NCI-H128 (cell line): ENCODE data around the gene ARGLU1.

ENCODE experiments used
- DNase-seq: peaks from one replicate; lab custom pipeline; 2025; ENCODE audit not compliant: unreplicated experiment; lab: John Stamatoyannopoulos, UW

Gene ARGLU1

DNA sequence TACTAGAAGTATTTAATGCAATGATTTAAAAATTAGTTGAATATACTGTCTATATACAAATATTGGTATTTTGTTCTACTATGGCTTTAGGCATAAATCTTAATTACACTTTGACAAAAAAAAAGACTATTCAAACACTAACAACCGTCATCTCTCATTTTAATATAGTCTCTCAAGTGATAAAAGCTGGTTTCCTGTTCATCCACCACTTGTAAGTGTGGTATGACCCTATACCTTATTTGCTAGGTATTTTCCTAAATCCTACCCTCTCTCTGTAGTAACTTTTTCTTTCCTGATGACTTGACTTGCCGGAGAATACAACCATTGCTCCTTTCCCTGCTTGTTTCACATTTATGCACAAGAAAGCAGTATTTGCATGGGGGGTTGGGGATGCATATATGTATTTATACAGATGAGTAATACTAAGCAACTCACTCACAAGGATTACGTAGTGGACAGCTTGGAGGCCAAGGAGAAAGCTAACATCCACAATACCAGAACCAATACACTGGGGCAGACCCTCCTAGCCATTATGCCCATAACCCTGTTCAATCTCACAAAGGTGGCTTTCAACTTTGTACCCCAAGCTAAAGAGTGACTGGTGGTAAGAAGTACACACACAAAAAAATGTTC, 19.8 kb downstream of the ARGLU1 start:
- DNase-seq: no peak

DNA sequence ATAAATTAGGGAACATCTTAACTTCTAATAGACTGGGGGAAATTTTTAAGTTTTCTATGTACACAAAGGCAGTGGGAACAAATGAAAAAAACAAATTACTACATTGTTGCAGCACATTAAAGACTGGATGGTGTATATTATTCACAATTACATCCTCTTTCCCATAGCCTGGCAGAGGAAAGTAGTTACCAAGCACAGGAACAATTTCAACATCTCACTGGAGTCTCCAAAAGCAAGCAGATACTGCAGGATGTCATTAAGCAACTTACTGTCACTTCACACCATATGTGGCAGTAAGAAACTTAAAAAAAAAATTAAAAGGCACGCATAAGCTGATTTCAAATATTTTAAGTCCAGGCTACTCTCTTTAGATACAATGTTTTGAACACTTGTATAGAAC, 26.1 kb downstream of the ARGLU1 start:
- no peak for DNase-seq

DNA sequence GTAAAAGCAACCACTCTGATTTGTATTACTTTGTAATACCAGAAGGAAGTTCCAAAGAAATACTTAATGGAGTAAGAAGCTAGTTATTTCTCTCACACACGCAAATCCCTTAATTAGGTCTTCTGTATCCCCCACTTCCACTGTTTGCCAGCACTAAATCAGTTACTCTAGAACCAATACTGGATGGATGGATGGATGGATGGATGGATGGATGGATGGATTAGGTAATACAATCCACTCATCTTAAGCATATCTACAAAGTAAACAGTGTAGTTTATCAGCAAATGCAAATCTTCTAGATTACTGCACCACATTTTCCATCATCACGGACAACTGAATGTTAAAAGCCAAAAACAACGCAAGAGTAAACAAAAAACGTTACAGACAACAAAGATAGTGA, 27.3 kb downstream of the ARGLU1 start:
- no peak for DNase-seq

DNA sequence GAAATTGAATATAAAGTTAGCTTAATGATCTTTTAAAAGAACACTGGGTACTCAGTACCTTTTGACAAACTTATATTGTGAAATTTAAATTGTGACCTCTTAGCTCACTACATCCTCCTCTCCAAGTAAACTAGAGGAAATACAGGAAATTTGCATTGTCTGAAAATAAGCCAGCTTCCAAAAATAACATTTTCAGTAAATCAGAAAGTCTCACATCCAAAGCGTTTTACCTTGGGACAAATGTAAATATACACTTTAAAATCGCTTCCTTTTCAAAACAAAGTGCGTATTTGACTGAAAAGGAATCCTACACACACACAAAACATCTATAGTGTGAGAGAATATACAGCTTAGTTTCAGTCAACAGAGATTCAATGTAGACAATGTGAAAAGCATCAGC, 30.4 kb downstream of the ARGLU1 start:
- DNase-seq: no peak

DNA sequence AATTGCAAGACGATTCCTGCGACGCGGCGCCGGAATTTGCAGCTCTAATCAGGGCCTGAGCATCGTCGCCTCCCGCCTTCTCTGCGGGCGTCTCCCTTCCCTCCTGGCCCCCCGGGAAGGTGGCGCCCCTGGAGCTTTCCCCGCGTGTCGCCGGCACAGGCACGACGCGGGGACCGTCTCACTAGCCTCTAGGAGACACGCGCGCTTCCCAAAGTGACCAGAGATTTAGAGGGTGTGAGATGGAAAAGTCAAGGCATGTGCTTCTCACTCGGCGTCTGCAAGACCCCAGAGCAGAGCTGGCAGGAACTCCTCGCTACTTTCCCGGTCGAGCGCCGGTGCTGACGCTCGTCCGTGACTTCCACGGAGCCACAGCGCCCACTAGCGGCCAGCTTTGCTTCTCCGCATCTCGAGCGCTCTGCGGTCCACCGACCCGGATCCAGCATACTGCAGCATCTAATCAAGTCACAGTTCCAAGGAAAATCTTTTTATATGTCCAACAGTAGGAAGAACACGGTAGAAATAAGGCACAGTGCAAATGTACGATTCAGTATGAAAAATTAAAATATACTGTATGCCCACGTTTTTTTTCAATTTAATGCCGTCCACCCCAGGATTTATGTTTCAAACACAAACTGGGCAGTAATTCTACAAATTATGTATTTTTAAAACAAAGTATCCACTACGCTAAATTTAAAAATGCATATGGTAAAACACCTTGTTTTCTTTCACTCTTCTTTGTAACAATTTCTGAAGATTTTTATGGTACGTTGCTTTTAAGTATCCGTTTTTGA, 31.5 kb downstream of the ARGLU1 start:
- DNase-seq: peak; percentile 83

DNA sequence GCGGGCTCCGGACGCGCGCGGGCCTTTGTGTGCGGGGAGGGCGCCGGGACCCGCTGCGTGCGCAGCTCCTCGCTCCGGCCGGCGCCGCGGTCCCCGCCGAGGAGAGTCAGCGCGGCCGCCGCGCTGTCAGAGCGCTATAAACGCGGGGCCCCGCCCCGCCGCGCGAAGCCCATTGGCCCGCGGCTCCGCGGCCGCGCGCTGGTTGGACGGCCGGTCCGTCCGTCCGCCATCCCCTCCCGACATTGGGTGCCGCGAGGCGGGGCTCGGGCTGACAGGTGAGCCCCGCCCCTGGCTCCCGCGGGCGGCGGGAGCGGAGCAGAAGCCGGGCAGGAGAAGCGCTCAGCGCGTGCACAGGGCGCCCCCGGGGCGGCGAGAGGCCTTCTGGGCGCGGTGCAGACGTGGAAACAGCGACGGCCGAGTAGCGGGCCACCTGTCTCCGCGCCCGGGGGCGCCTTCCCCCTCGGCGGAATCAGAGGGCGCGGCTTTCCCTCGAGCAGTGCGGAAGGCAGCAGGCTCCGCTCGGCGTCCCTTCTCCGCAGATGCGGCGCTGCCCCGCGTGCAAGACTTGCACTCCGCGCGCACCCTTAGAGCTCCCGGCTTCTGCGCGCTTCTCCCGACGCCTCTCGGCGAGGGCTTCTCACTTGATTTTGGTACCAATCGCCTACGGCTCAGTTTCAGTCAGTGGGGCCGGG, 32.2 kb downstream of the ARGLU1 start, which contains the start of gene EFNB2:
TSS of gene EFNB2 (minus strand) at position 111 of the 692 bp plus-strand sequence. CDS start 698 bp downstream, outside the sequence.
- DNase-seq: peak; percentile 92

DNA sequence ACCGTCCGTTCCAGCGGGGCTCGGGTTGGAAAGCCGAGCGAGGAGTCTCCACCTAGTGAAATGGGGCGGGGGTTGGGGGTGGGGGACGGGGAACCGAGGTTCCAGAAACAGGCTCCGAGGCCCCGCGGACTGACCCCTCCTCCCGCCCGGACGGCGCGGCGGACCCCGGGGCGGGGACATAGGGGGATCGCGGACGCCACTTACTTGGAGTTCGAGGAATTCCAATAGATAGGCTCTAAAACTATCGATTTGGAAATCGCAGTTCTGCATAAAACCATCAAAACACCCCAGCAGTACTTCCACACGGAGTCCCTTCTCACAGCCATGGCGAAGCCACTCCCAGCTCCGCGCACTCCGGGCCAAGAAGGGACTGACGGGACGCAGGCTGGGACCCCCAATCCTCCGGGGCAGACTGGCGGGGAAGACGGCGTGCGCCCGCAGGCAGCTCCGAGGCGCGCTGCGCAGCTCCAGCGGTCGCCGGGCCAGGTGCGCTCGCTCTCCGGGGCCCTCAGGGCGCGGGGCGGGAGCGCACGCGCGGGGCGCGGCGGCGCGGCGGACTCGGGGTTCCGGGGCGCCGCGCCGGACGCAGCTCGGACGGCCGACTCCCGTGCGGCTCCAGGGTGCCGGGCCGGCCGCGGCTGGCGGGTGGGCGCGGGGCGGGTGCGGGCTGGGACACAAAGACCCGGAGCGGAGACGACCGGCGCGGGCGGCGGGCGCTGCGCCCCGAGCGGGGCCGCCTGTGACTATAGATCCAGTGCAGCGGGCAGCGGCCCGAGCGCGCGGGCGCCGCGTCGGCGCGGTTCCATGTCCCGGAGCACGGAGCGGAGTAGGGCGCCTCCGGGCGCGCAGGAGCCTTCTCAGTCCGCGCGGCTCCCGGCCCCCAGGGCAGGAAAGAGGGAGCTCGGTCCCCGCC, 33.0 kb downstream of the ARGLU1 start:
- no peak for DNase-seq

DNA sequence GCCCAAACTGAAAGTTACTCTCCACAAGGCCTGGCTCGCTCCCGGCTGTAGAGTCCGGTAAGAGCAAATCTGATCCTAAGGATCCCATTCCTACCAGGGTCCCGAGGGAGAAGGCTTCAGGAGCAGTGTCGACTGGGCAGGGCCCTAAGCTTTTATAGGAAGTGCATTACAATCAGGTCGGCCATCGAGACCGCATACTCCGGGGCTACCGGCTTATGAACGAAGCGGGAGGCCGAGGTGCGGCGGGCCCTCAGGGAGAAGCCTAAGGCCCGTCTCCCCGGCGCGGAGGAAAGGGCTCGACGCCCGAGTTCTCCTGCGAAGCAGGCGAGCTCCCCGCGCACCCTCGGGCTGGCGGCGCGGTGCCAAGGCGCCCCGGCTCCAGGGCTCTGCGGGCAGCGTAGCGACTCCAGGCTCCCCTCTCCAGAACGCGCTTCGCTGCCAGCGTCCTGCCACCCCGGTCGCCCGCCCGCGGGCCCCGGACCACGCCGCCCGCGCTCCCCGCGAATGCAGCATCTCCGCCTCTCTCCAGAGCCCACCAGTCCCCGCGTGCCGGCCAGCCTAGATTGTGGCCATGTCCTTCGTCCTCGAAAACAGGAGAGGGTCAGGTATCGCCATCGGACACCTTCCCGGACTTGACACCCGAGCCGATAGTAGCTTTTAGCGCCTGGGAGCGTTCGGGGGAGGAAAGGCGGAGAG, 33.8 kb downstream of the ARGLU1 start:
- no peak for DNase-seq

DNA sequence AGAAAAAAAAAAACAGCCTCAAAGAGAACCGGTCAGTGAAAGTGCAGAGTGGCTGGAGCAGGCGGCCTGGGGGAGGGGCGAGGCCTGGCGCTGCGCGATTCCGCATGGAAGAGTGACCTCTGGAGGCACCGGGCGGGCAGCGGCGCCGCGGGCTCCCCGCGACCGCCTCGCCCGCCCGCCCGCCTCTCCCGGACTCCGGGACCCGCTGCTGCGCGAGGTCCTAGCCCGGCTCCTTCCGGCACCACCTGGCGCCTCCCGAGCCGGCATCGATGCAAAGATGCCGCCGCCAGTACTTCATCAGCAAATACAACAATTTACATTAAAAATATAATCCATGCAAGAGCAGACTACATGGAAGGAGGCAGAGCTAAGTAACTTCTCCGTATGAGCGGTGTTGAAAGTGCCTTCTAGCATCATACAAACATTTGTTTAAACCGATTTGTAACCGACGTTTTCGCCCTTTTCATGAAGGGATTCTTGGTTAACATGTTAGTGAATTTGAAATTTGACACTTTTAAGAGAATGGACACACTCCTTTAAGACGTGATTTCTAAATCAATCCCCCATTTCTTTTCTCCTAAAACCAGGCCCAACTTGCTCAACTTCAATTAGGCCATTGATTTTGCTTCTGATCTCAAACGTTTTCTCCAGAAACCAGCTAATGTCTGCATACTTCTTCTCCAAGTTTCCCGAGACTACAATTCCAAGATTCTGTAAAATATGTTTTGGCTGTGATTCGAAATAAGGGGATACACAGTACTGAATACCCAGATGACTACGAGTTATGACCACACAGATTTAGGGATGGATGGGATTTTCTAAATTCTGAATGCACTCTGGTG, 34.6 kb downstream of the ARGLU1 start:
- peak; percentile 24 for DNase-seq

DNA sequence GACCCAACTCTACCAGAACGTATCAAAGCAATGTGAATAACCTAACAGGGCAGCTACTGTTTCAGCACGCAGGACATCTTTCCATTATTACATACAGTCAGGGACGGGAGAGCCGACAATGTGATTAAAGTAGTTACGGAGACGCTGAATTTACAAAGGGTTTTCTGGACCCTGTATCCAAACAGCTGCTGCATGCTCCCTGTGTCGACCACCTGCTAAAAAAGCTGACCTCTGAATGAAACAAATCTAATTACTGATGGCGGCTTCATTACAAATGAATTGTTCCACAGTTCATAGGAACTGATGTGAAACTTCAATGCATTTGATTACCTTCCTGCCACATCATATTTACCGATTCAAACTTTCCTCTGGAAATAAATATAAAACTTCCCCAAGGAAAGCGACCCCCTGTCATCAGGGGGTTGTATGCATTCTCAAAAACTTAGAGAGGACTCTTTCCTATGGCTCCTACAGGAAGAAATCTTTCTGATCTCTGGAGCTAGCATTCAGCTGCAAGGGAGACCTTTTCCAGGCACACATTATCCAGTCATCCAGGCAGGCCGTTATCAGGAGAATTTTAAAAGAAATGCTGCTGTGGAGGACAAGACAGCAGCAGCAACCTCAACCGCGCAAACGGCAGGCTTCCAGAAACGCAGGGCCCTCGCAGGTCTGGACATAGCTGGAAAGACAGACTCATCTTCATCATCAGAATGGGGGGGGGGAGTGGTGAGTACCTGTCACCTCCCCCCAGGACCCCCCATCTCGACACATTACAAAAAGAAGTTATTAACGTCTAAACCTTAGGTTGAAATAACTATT, 35.6 kb downstream of the ARGLU1 start:
- no peak for DNase-seq

DNA sequence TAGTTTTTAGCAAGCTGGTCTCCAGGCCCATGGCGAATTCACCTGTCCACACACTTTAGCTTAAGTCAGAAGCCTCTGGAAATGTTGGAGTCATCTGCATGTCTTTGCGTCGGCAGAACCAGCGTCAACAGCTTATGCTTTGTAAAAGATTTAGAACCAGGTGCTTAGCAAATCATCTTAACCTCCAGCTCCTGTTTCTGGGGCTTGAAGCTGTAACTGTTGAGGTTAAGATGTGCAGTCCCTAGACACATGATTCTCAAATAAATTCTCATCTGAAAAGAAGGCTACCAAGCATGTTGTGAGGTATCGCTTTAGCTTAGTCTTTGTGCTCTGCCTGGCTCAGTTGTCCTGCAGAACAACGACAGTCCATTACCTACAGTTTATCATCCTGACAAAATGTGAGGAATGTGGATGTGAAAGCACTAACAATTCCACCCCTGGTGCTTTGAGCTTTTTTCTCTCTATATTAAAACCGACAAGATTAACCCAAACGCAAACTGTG, 36.9 kb downstream of the ARGLU1 start:
- no peak for DNase-seq

DNA sequence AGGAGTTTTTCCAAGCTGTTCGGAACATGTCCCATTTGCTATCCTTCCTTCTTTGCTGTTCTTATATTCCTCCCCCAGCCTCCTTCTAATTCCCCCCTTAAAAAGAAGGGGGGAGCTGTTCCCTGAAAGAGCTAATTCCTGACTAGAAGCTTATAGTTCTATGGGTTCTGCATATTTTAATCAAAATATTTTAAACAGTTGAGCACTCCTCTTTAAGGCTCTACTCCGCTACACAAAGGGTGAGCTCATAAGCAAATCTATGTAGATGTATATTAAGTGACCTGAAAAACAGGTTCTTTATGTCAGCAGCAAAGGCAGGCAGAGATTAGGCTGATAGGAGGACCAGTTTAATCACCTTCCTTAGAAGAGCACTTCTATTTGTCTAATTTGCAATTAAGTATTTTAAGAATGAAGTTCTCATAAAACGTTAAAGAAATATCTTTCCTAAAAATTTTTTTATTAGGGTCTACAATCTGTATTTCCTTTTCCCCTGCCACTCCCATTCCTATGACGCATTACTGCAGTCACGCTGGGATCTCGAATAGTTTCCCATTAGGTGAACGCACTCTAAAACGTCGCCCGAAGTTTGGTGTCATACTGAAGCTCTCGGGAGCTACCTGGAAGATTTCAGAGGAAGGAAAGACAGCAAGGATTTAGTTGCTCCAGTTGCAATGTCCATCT, 37.6 kb downstream of the ARGLU1 start:
- DNase-seq: no peak

DNA sequence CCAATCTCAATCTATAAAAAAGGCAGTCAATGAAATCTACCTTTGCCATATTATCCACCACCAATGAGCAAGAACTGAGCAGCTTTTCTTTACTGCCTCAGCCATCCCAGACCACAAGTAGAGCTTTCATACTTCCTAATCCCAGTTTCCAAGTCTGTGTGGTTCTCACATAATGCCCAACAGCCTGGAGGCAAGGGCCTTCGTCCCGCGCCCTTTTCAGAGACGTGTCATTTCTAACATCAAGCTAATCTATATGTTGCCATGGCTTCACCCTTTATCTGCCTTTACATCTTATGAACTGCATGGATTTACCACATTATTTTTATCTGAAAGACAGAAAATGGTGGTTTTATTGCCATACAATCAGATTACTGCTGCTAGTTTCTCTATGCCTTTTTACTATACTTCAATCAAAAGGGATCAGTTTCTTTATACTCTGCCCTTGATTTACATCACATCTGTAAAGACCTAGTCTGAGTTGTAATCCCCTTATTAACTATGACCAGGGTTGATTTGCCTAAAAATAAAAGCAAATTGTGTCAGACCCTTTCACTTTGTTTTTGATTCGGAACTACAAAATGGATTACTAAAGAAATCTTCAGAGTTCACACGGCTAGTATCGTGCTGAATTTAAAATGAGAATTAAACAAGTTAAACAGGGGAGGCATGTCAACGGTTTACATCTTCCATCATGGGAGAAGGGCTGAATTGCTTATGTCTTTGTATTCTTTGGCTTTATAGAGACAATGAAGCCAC, 38.3 kb downstream of the ARGLU1 start:
- no peak for DNase-seq

DNA sequence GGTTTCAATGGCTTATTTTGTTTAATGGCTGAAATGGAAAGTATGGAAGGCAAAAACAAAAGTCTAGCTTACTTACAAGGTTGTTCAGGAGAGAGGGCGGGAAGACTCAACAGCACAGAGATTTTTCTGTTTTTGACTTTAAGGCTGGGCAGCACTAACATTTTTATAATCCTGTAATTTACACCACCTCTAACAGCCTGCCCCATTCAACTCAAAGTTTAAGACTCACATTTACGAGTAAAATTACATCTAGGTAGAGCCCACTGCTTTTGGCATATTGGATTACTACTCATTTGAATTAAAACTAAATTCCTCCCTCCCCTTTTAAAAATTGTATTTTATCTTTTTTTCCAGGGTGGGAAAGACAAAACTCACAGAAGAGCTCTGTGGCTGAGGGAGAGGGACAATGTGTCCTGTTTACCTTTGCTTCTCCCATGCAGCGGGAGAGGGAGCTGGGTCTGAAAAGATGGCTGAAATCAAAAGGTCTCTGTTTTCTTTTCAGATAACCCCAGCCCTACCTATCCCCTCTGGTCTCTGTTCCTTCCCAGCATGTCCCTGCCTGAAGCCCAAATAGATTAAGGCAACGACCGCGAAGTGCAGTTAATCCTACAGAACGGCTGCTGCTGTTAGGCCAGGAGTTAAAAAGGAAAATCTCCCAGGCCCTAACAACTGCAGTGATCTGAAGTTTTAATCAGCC, 39.1 kb downstream of the ARGLU1 start:
- no peak for DNase-seq

DNA sequence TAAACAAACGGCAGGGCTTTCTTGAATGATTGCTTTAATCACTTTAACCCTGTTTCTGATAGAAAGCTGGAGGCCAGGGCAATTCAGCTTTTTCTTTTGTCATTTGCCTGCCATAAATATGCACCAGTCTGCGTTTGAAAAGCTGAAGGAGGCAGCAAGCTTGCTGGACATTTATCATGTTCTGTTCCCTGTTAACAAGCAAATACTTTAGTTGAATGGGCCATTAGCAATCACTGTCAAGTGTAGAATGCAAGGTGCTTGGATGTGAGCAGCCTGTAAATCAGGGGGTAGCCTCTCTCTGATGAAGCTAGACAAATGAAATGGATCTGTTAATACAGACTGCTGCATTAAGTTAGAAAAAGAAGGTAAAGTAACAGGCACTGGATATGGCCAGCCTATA, 40.1 kb downstream of the ARGLU1 start:
- DNase-seq: no peak

DNA sequence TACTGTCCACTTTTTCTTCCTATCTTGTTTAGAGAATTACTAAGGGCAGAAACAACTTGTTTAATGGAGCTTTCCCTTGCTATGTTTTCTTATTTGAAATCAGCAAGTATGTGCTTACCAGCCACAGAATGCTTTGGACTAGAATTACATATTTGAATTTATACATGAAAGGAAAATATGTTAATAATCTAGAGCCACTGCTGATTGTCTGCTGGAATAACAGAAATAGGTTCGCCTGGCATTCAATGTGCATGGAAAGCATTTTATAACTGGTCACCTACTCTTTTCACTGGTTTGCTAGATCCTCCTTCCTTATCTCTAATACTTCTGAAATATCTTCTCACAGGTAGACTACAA, 40.5 kb downstream of the ARGLU1 start:
- DNase-seq: no peak
